Peyer's patch (tissue), 4 donors: ENCODE measurements around the gene GBE1.

Experiments
- CTCF ChIP-seq, 6 experiments: fragments of 450-650 bp in 4 of 6; fragments of 200-600 bp in 2 of 6; sonication (generic) in 1 of 6; IDR thresholded peaks; one replicate each; pipeline ENCODE4 v1.5.1; 2017 to 2019; ENCODE audit warnings: antibody characterized with exemption in 6 of 6, mild to moderate bottlenecking in 3 of 6, moderate library complexity in 1 of 6
- POLR2A ChIP-seq, 2 donors: fragments of 450-650 bp; IDR thresholded peaks; one replicate each; pipeline ENCODE4 v1.5.1; 2017; ENCODE audit warnings: antibody characterized with exemption in 2 of 2, mild to moderate bottlenecking in 2 of 2, moderate library complexity in 2 of 2

GRCh38 chr3:81530180-81530939 is 231.1 kb downstream of the GBE1 start:
- TF ChIP-seq CTCF (IDR thresholded peaks at IDR 0.05) = no peak
- TF ChIP-seq POLR2A (IDR thresholded peaks at IDR 0.05) = no peak
